Fibroblast of the conjunctiva (primary cell): Measurements from ENCODE around the gene TLK1.

ENCODE experiments used
- DNase-seq: peaks from one replicate; pipeline ENCODE4 v3.0.0-alpha.2; 2010; ENCODE audit warnings: low read depth

TLK1 gene

GRCh38 chr2:171160119-171160955 lies at the start of gene TLK1:
Gene TLK1 (minus strand): TSS chr2:171160893. CDS start chr2:171160428, 465 bp downstream.
- DNase-seq, result peak; percentile 28

- DNase-seq, result no peak
Observed at GRCh38 chr2:171210216-171210863, 49.6 kb upstream of the TLK1 start.

- DNase-seq, result no peak
Observed at GRCh38 chr2:171208657-171209056, 48.0 kb upstream of the TLK1 start.

GRCh38 chr2:171206422-171207115 lies 45.9 kb upstream of the TLK1 start:
- DNase-seq, result no peak

GRCh38 chr2:171205551-171205950 lies 44.9 kb upstream of the TLK1 start:
- DNase-seq, result no peak

GRCh38 chr2:171201767-171202166 lies 41.1 kb upstream of the TLK1 start:
- DNase-seq, result no peak

- DNase-seq, result no peak
Observed at GRCh38 chr2:171201271-171201670, 40.6 kb upstream of the TLK1 start.

GRCh38 chr2:171200469-171200868 lies 39.8 kb upstream of the TLK1 start:
- DNase-seq, result no peak

- DNase-seq, result no peak
Observed at GRCh38 chr2:171191021-171191420, 30.3 kb upstream of the TLK1 start.

GRCh38 chr2:171187819-171188218 lies 27.1 kb upstream of the TLK1 start:
- no peak for DNase-seq

GRCh38 chr2:171187177-171187576 lies 26.5 kb upstream of the TLK1 start:
- no peak for DNase-seq

- DNase-seq, result peak; percentile 33
Observed at GRCh38 chr2:171185941-171186340, 25.2 kb upstream of the TLK1 start.

- DNase-seq, result no peak
Observed at GRCh38 chr2:171185165-171185818, 24.6 kb upstream of the TLK1 start.

- no peak for DNase-seq
Observed at GRCh38 chr2:171181064-171182049, 20.7 kb upstream of the TLK1 start.

- DNase-seq, result no peak
Observed at GRCh38 chr2:171180229-171180930, 19.7 kb upstream of the TLK1 start.

- DNase-seq, result no peak
Observed at GRCh38 chr2:171178993-171179392, 18.3 kb upstream of the TLK1 start.

GRCh38 chr2:171176516-171176915 lies 15.8 kb upstream of the TLK1 start:
- no peak for DNase-seq

GRCh38 chr2:171174075-171174474 lies 13.4 kb upstream of the TLK1 start:
- no peak for DNase-seq

- DNase-seq, result no peak
Observed at GRCh38 chr2:171173087-171173486, 12.4 kb upstream of the TLK1 start.

GRCh38 chr2:171171808-171172207 lies 11.1 kb upstream of the TLK1 start:
- no peak for DNase-seq

- DNase-seq, result no peak
Observed at GRCh38 chr2:171169839-171170238, 9.1 kb upstream of the TLK1 start.
